GM18508 (cell line): ENCODE data around the gene EPHA7.
A peak's percentile ranks its signal among the peaks of the same experiment; 100 is the strongest.

Experiments used
- ATAC-seq: cut with Tn5 transposase; IDR thresholded peaks from one replicate; pipeline ENCODE4 v1.9.1; 2021; ENCODE audit warnings: moderate number of reproducible peaks; ENCODE audit not compliant: insufficient read depth, unreplicated experiment

EPHA7 gene

DNA sequence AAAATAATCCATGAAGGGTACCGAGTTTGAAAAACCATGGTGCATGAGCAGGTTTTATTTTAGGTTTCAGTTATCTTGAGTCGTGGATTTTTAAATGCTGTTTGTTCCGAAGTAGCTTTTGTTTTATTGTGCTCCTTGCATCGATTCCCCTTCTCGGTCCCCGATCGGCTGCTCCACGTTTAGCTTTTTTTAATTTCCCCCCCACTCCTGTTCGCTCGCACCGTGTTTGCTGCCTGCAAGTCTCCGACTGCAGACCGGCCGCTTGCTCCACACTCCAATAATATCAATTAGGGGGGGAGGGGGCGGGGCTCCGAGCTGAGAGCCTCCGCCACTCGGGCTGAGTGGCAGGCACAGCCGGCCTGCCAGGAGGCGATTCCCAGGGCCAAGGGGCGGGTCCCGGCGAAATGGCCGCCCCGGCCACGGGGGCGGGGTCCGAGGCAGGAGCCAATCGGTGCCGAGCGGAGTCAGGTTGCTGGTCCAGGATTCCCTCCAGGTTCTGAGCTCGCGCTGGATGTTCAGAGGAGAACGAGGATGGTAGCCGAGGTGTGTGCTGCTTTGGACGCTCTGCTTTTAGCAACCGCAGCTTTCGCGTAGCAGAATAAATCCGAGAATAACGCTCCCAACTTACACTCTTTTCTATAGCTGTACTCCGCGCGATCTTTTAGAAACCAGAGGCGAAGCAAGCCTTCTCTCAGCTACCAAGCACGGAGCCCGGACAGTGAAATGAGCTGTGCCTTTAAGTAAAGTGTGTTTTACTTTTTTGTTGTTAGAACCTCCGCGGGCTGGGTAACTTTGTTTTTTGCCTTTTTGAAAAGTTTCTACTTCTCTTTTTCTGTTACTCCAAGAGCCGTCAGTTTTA lies at the start of gene EPHA7:
EPHA7 (minus strand) TSS at position 256 of the 859 bp plus-strand sequence; CDS start at position 38, 218 bp downstream.
- ATAC-seq: peak; percentile 86

DNA sequence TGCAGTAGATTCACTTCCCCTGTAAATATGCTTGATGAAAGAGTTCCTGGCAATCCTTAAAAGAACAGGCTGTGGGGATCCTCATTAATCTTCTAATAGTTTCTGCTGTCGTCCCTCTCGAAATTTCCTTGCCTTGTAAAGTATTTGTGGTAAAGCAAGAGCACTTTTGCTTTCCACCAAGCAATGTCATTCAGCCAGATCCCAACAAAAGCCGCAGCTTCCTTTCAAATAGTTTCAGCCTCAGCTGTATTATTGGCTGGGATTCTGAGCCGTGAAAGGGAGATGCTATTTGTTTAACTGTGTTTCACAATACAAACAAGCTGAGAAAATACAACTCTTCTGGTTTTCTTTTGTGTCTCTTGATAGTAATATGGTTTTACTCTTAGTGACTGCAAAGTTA lies 48.9 kb upstream of the EPHA7 start:
- ATAC-seq: no peak

DNA sequence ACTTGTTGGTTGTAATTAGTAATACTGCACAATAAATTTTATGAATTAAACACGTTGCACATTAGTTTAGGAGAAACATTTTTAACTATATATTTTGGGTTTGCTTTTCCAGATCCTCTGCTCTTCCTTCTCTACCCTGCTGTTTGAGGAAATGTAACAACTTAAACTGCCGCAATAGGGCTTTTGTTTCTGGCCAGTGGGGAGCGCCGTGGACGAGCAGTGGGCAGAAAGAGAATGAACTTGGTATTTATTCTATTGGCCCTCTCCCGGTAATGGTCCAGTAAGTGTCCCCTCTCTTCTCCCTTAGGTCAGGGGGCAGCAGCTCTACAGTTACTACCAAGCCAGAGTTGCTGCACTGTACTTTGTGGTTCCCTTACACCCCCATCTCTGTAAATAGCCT lies 35.2 kb upstream of the EPHA7 start:
- ATAC-seq: no peak

DNA sequence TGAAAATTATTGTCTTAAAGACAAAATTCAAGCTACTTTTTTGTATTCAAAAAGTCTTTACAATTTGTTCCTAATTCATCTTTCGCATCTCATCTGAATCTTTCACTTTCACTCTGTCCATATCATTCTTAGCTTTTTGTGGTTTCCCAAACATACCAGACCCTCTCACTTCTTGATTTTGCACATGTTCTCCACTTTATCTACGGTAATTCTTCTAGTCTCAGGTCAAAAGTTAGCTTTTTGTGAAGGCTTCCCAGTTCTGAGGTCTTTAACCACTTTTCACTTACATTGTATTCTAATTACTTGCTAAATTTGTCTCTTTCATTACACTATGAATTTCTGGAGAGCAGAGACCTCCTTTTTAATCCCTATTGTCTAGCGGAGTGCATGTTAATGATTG lies 34.6 kb upstream of the EPHA7 start:
- ATAC-seq: peak; percentile 99

DNA sequence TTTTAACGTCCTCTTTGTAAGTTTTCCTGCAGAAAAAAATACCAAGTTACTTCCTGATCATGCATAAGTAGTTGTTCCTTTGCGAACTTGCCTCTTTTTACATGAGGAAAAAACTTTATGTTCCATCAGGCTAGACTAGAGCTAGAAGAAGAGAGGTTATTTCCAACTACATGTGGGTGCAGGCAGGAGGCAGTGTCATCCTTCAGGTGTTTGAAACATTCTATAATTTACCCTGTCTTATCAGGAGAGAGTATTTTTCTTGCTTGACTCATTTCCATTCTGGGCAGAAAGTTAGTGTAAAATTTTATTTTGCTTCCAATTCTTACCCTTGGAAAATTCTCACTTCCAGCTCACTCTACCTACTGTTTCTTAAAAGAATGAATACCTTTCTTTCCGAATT lies 28.5 kb upstream of the EPHA7 start:
- ATAC-seq: no peak

DNA sequence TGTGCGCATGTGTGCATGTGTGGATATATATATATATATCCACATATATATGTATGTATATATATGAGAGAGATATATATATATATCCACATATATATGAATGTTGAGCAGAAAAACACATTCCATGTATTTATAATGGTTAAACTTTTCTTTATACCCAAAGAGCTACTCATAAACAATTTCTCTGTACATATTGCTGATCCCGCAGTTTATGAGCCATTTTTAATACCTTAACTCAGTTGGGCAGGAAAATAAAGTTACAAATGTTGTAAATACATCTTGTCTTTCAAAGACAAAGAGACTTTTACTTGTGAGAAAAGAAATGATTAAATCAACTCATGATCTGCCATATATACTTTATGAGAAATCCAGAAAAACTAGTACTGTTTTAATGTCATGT lies 18.1 kb upstream of the EPHA7 start:
- ATAC-seq: no peak

DNA sequence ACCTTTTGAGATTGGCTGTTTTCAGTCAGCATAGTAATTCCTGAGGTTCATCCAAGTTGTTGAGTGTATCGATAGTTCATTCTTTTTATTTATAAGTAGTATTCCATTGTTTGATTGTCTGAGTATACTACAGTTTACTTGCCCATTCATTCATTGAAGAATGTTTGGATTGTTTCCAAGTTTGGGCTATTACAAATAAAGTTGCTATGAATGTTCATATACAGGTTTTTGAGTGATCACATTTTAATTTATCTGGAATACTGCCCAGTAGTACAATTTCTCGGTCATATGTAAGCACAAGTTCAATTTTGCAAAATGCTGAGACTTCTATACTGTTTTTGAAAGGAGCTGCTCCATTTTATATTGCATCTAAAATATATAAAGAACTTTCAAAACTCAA lies 14.2 kb upstream of the EPHA7 start:
- no peak for ATAC-seq

DNA sequence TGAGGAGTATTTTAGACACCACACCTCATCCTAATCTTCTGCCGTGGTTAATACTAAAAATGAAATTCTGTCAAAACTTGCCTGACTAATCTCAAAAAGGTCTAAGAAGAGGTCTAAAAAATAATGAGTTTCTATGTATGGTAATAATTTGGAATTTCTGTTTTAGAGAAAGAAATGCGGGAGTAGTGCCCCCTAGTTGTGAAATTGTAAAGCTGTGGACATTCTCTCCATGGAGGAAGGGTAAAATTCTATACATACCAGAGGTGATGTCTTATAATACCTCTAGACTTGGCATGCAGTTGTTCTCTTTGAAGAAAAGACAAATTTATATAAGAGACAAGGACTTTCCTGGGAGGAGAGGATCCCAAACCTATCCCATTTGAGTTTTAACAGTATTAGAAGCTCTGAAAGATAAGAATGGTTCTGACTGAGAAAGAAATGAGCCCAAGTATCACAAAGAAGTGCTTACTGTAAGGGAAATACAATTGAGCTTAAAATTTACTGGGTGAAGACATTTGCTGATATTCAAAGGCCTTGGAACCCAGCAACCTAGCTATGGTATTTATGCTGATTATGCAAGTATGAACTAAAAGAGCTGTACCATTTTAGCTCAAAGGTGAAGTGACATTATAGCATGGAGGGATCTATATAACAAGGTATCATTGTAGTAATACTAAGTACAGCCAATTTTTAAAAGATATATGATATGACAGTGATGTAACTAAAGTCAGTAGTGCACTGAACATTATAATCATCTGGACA lies 5.1 kb upstream of the EPHA7 start:
- no peak for ATAC-seq

DNA sequence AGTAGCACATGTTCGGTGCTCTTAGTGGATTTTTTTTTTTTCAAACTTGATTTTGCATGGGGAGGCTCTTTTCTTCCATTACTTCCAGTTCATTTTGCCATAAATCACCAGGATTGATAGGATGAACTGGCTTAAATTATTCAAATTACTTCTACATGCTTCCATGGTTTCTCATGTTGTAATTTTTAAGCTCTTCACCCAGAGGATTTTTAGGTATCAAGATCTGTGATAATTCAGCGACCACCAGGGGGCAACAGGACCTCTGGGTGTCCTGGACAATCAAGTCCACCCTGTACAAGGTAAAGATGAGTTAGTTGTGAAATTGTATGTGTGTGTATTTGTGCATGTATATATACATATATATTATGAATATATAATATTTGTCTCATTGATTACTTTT lies 4.2 kb upstream of the EPHA7 start:
- no peak for ATAC-seq

DNA sequence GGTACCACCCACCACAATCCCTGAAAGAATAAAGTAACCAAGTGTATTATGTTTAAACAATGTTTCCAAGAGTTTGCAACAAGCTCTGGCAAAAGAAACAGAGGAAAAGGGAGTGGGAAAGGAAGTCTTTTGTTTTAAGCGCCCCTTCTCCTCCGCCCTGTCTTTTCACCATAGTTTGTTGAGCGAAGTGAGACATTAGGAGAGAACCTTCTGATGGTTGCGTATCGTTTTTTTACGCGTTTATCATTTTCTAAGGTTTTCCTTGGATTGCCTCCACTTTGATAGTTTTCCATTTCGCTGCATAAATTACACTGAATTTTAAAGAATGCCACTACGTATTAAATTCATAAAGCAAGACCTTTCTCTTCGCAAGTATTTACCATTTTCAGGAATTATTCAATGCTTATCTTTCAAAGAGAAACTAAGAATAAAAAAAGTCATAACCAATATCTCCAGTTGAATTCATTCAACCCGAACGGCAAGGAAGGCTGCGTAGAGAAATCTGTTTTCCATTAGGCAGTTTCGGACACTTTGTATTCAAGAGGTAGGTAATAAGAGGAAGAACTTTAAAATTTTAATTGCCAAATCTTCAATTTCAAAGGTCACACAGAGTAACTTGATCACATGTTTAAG lies 920 bp upstream of the EPHA7 start:
- ATAC-seq: no peak

DNA sequence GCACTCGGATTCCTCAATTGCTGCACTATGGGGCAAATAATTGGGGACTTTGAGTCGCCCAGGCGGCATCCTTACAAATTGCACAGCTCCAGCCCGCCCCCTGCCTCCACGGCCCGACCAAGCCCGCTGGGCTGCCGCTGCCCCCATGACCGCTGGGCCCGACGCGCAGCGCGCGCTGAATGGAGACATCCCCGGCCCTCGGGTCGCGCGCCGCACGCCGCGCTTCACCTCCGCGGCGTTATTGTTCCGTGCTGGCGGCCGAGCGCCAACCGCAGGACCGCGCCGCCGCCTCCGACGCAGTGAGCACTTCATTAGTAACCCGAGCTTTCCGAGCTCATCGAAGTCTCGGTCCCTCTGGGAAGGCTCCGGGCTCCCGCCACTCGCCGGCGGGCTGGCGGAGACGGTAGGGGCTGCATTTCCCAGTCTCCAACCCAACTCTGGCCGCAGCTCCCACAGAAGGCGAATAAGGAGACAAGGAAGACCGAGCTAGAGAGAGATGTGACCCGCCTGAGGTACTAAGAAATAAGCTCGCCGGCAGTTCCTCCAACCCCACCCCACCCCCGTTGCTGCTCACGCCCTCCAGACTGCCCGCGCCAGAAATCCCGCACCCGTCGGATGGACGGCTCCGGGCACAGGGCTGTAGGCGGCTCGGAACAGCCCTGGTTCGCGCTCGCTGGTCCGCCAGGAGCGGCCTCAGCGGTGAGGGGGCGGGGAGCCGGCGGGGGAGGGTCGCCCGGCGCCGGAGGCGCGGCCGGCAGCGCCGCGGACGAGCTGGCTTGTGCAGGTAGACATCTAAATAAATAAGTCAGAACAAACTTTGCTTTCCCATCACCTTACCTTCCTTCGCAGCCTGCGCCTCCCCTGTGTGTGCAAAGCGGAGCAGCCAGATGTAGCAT lies 703 bp downstream of the EPHA7 start:
- ATAC-seq: no peak

DNA sequence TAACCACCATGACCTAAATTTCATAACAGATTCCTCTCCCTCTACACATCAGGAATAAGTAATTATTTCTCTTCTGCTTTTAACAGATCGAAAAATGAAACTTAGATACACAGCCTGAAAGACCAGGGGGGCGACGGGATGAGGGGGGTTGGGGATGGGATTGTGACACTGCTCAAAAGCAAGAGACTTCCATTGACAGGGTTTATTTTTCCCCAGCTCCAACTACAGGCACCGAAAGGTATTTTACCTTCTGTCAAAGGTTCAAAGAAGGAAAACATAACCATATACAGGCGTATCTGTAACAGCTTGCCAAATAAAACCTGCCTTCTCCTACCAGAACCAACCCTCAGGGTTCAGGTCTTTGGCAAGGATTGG lies 1.3 kb downstream of the EPHA7 start:
- no peak for ATAC-seq

DNA sequence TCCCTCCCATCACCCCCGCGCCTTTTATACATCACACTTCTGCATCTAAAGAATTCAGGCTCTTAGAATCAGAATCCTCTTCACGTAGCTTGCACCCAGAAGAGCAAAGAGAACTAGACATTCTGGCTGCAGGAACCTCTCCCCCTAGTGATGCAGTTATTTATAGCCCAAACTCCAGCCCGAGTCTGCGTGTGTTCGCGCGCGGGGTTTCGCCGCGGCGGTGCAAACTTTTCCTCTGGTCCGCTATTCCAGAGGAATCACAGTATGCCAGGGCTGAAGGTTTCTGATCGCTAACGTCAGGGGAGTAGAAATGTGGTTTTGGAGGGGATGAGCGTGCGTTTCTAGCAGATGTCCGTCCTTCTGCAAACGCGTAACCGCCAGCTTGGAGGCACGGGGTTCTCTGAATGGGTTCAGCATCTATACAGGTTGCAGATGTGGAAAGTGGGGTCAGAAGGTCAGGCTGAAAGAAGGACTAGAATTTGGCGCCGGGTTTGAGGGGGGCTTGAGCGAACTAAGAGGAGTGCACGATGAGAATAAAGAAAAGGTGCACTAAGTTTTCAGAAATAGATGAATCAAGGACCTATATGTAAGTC lies 1.8 kb downstream of the EPHA7 start:
- ATAC-seq: no peak

DNA sequence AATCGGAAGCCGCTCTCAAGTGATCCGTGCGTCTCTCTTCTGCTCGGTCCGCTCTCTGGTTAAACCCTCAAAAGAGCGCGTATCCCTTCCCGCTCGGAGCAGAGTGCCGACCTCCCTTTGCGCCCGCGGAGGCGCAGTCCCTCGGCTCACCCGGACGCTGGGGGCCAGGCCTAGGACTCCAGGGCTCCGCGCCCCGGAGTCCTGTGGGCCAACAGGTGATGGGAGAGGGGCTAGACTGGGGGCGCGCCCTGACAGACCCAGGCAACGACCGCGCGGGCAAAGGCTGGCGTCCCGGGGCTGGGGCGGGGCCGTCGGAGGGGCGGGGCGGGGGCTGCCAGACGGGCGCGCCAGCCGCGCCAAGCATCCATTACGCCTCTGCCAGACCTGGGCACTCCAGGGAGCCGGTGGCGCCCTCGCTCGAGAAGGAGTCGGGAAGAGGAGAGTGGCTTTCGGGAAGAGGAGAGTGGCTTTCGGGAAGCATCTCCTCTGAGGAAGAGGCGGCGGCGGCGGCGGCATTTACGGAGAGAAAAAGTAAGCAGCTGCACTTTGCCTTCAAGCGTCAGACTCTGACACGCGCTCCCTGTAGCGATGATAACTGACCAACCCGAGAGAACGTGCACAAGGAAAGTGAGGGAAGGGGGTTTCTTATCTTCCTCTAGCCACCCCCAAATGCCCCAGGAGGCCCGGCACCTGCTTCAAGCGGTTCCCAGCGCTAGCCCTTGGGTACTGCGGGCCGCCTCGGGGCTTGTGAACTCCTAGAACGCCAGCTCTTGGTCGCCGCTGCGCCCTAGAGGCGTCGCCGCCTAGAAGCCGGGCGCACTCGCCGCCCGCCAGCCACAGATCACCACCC lies 2.6 kb downstream of the EPHA7 start:
- no peak for ATAC-seq

DNA sequence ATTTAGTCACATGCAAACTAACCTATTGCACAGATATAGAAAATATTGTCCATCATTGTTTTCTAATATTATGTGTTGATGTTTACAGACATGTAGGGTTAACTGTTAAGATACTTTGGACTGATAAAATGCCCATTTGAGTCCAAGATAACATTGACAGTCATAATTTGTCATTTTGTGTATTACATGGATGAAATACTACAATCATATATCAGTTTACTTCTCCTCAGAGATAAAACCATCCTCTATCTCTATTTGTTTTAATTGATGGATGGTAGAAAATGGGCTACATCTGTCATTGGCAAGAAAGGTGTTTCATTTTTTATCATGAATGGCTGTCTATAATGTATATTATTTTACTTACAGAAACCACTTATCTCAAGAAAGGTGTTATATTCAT lies 6.2 kb downstream of the EPHA7 start:
- ATAC-seq: no peak

DNA sequence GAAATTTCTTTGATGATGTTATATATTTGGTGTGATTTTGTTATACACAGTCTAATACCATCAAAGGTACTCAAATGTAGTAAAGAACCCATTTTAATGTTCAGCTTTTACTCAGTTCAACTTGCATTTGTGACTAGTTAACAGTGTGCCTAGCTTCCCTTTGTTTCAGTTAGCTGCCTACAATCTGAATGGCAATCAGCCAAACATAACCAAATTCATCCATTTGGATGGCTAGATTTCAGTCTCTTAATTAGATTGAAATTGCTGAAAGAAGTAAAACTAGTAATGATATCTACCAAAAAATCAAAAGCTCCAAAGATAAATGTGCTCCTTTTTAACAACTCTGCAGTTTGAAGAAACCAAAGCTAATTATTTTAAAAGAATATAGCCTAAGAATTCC lies 6.9 kb downstream of the EPHA7 start:
- ATAC-seq: no peak

DNA sequence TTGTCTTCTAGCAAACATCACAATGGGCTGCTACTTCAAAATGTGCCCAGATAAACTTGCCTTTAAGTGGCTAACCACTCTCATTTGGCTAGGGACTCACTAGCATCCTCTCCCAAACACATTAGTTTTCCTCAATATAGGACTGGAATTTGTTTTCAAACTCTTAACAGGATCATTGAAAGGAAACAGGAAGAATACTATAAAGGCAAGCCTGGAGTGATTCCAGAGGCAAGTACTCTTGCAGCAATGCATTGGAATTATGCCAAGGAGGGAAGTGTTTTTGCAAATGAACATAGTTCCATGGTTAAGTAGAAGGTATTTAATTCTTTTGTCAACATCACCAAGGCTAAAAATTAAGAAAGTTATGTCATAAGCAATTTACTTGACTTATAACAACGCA lies 12.2 kb downstream of the EPHA7 start:
- ATAC-seq: no peak

DNA sequence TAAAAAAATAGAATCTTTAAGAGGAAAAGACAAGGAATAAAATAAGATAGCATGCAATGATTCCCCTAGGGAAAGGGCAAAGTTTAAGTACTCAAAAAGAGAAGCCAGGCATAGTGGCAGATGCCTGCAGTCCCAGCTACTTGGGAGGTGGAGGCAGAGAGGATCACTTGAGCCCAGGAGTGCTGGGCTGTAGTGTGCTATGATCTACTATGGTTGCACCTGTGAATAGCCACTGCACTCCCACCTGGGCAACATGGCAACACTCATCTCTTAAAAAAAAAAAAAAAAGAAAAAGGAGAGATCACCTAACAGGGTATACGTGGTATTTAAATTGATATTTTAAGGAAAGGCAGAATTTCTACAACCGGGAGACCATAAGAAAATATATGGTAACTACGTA lies 16.0 kb downstream of the EPHA7 start:
- no peak for ATAC-seq

DNA sequence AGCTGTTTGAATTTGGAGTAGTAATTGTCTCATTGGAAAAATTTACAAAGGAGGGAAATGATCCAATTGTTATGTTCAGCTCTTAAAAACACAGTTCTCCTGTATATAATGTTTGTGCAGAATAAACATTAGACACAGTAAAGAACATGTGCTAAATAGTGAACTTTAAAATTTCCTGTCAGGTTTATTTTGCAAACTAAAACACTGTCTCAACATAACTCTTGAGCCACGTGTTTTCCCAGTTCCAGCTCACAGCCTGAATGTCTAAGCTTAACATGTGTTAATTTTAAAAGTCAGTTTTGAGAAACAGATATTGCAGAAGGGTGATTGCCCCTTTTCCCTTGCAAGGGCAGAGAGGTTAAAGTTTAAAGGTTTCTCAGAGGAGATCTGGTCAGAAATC lies 20.6 kb downstream of the EPHA7 start:
- ATAC-seq: no peak
